Peyer's patch (tissue), 4 donors: ENCODE data around the gene OR6A2. TPM values are rescaled to one million over a fixed set of nuclear protein-coding genes. Genes with fewer than 3 reads are reported as not detected.
A peak's percentile ranks its signal among the peaks of the same experiment; 100 is the strongest.

Experiments
- DNase-seq, 3 donors: peaks; one replicate each; pipeline ENCODE4 v3.0.0-alpha.2; 2017 to 2019
- H3K27ac ChIP-seq, 4 donors: fragments of 200-600 bp; sonication (generic); one replicate each; pipeline ENCODE4 v1.5.1; 2016 to 2019
- H3K27me3 ChIP-seq, 2 donors: fragments of 200-600 bp; sonication (generic); one replicate each; pipeline ENCODE4 v1.5.1; 2019
- H3K36me3 ChIP-seq, 3 donors: fragments of 200-600 bp; sonication (generic); one replicate each; pipeline ENCODE4 v1.5.1; 2016 to 2019
- H3K4me1 ChIP-seq, 4 donors: fragments of 200-600 bp; sonication (generic); one replicate each; pipeline ENCODE4 v1.5.1; 2016 to 2019
- H3K4me3 ChIP-seq, 4 donors: fragments of 200-600 bp; sonication (generic); 1 replicate in 3 of 4; 2 replicates in 1 of 4; pipeline ENCODE4 v1.5.1; 2016 to 2019; ENCODE audit warnings: mild to moderate bottlenecking in 1 of 4
- H3K9me3 ChIP-seq, 4 donors: fragments of 200-600 bp; sonication (generic); one replicate each; pipeline ENCODE4 v1.5.1; 2016 to 2019; ENCODE audit warnings: mild to moderate bottlenecking in 1 of 4
- POLR2A ChIP-seq, 2 donors: fragments of 450-650 bp; IDR thresholded peaks; one replicate each; pipeline ENCODE4 v1.5.1; 2017; ENCODE audit warnings: antibody characterized with exemption in 2 of 2, mild to moderate bottlenecking in 2 of 2, moderate library complexity in 2 of 2
- total RNA-seq, 4 donors: library from RNA; depleted of rRNA; stranded (reverse); fragments of >200 nt; gene quantifications; one replicate each; pipeline ENCODE4 v1.1.0, GENCODE V29; 2016
- TF ChIP-seq, protein P1 (sequence below), 6 experiments: fragments of 450-650 bp in 4 of 6; fragments of 200-600 bp in 2 of 6; sonication (generic) in 1 of 6; IDR thresholded peaks; one replicate each; pipeline ENCODE4 v1.5.1; 2017 to 2019; ENCODE audit warnings: antibody characterized with exemption in 6 of 6, mild to moderate bottlenecking in 3 of 6, moderate library complexity in 1 of 6

Gene OR6A2
- total RNA-seq, 4 donors from 2014 or later, result 0.40 to 0.70 TPM; not detected in 2

DNA sequence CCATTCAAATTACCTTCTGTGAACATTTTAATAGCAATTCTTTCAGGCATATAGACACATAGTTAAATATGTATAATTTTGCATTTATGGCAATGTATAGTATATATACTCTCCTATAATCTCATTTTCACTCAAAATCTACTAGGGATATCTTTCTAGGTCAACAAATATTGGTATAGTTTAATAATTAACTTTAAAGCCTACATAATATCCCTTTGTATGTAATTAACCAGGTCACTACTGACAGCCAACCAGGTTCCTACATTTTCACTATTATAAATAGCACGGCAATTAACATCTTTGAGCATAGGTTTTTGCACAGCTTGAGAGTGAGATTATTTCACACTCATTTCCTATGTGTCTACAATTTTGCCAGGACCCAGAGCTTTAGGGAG is 43.5 kb downstream of the OR6A2 start:
- no peak overlapping the region for H3K27ac ChIP-seq
- no peaks in the 10 kb centered on the region for H3K27me3 ChIP-seq
- no peaks in the 10 kb centered on the region for H3K36me3 ChIP-seq
- DNase-seq, result no peak
- H3K4me1 ChIP-seq, result no peaks in the 10 kb centered on the region
- no peaks in the 10 kb centered on the region for H3K9me3 ChIP-seq
- no peak overlapping the region for H3K4me3 ChIP-seq
- TF ChIP-seq POLR2A (IDR thresholded peaks at IDR 0.05), result no peak
- TF ChIP-seq, protein P1, sequence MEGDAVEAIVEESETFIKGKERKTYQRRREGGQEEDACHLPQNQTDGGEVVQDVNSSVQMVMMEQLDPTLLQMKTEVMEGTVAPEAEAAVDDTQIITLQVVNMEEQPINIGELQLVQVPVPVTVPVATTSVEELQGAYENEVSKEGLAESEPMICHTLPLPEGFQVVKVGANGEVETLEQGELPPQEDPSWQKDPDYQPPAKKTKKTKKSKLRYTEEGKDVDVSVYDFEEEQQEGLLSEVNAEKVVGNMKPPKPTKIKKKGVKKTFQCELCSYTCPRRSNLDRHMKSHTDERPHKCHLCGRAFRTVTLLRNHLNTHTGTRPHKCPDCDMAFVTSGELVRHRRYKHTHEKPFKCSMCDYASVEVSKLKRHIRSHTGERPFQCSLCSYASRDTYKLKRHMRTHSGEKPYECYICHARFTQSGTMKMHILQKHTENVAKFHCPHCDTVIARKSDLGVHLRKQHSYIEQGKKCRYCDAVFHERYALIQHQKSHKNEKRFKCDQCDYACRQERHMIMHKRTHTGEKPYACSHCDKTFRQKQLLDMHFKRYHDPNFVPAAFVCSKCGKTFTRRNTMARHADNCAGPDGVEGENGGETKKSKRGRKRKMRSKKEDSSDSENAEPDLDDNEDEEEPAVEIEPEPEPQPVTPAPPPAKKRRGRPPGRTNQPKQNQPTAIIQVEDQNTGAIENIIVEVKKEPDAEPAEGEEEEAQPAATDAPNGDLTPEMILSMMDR (IDR thresholded peaks at IDR 0.05), result no peak

DNA sequence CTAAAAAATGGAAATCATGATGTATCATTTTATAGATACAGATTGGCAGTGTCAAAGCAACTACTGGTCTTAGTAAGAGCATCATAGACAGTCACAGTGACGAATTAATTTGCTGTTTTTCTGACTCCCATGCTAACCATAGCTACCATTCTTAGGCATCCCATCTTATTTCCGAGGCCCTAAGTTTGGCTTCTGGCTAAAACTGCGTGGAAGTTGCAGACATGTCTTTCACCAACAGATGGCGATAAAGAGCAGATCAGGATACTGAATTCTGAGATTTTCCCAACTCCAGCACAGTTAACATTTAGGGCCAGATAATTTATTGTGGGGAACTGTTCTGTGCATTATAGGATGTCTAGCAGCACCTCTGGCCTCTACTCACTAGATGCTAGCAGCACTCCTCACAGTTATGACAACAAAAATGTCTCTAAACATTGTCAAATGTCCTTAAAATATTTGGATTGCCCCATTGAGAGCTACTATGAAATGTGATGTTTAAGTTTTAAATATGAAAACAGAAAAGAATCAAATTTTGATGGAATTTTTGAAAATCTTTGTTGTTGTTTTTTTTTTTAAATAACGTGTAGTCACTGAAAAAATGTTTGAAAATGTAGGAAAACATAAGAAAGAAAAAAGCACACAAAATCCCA is 44.1 kb downstream of the OR6A2 start:
- Histone ChIP-seq H3K9me3 (no peaks in the 10 kb centered on the region), H3K27ac (no peak overlapping the region)
- DNase-seq, result peak in 1 of 3 donors; percentile 63

DNA sequence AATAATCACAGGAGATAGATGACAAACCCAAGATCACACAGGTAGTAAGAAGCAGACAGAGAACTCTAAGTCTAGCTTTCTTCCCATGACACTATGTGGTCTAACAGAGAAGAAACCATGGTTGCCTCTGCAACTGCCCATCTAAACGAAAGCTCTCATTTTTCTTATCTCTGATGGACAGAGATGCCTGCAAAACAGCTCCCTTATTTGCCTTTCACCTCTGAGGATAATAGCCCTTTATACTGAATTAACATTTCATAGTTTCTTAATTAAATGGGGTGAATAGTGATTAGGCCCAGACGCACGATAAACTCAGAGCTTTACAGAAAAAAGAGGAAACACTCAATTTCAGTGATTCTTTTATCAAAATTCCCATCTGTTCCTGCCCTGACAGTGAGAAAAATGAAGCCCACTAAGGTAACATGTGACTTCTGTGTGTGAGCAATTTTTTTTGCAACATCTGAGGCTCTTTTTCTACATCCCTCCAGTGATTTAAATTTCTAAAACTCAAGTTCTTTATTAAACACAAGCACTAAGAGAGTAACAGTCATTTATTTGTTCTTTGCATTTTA is 52.3 kb downstream of the OR6A2 start:
- Histone ChIP-seq H3K27ac (peak overlapping the region; percentile 75 to 83 (median 79)), H3K36me3 (no peaks in the 10 kb centered on the region), H3K4me3 (no peak overlapping the region), H3K9me3 (no peaks in the 10 kb centered on the region), H3K27me3 (no peaks in the 10 kb centered on the region), H3K4me1 (peaks cover 0 to 7% (median 2%) of the 10 kb centered on the region in 4 donors)
- DNase-seq, result no peak
- TF ChIP-seq, protein P1 (IDR thresholded peaks at IDR 0.05), result no peak
- TF ChIP-seq POLR2A (IDR thresholded peaks at IDR 0.05), result no peak

More for the DNA sequence above, 44.1 kb downstream of the OR6A2 start:
- Histone ChIP-seq H3K36me3 (no peaks in the 10 kb centered on the region), H3K4me1 (no peaks in the 10 kb centered on the region), H3K4me3 (no peak overlapping the region), H3K27me3 (no peaks in the 10 kb centered on the region)
- no peak for TF ChIP-seq POLR2A (IDR thresholded peaks at IDR 0.05)
- TF ChIP-seq, protein P1 (IDR thresholded peaks at IDR 0.05), result peak; percentile 60 to 90 (median 76)

DNA sequence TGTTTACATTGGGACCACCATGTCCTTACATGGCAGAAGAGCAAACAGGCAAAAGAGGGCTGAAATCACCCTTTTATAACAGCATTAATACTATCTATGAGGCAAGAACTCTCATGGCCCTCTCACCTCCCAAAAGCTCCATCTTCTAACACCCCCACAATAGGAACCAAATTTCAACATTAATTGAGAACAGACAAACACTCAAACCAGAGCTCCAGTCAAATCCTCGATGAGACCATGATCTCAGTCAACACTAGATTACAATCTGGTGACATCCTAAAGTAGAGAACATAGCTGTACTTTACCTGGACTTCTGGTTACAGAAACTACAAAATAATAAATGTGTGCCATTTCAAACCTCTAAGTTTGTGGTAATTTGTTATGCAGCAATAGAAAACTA is 52.9 kb downstream of the OR6A2 start:
- Histone ChIP-seq H3K4me1 (peaks cover 0 to 7% (median 2%) of the 10 kb centered on the region in 4 donors), H3K27ac (peak overlapping the region; percentile 75 to 83 (median 79)), H3K4me3 (peak overlapping the region; percentile 29 to 51 (median 36)), H3K36me3 (no peaks in the 10 kb centered on the region), H3K9me3 (no peaks in the 10 kb centered on the region), H3K27me3 (no peaks in the 10 kb centered on the region)
- TF ChIP-seq, protein P1 (IDR thresholded peaks at IDR 0.05), result no peak
- no peak for TF ChIP-seq POLR2A (IDR thresholded peaks at IDR 0.05)
- DNase-seq, result no peak

DNA sequence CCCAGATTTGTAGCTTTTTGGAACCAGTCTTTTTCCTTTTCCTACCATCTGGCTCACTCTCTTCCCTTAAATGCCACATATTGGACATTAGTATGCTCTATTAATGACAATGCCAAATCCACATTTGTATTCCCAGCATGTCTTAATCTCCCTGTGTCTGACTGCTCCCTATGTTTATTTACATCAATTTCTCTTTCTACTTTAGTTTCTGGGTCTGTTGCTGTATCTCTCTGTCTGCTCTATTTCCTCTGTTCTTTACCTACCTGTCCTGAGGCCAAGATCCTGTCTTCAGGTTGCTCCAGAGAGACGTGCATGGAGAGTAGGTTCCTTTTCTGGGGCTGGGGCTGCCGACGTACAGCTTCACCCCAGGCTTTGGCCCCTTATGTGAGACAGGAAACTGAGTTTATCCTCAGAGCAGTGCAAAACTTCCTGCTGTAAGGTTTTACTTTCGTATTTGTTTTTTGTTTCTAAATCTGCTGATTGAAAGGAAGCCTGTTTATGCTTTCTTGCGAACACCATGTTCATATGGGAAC is 53.3 kb downstream of the OR6A2 start:
- H3K27ac ChIP-seq, result peak overlapping the region; percentile 75 to 83 (median 79)
- DNase-seq, result peak in 2 of 3 donors; percentile 78 to 86
- no peaks in the 10 kb centered on the region for H3K9me3 ChIP-seq
- H3K4me1 ChIP-seq, result peaks cover 0 to 7% (median 2%) of the 10 kb centered on the region in 4 donors
- H3K27me3 ChIP-seq, result no peaks in the 10 kb centered on the region
- H3K4me3 ChIP-seq, result peak overlapping the region; percentile 29 to 51 (median 36)
- TF ChIP-seq POLR2A (IDR thresholded peaks at IDR 0.05), result peak; percentile 33 to 64
- TF ChIP-seq, protein P1 (IDR thresholded peaks at IDR 0.05), result no peak
- no peaks in the 10 kb centered on the region for H3K36me3 ChIP-seq
